ENCODE results near the gene PTPN21.

PTPN21 gene

GRCh38 chr14:88597038-88597437 is 42.2 kb upstream of the PTPN21 start:
- no peak for DNase-seq (ENCODE audit: low read depth)
- TF ChIP-seq, protein P1, sequence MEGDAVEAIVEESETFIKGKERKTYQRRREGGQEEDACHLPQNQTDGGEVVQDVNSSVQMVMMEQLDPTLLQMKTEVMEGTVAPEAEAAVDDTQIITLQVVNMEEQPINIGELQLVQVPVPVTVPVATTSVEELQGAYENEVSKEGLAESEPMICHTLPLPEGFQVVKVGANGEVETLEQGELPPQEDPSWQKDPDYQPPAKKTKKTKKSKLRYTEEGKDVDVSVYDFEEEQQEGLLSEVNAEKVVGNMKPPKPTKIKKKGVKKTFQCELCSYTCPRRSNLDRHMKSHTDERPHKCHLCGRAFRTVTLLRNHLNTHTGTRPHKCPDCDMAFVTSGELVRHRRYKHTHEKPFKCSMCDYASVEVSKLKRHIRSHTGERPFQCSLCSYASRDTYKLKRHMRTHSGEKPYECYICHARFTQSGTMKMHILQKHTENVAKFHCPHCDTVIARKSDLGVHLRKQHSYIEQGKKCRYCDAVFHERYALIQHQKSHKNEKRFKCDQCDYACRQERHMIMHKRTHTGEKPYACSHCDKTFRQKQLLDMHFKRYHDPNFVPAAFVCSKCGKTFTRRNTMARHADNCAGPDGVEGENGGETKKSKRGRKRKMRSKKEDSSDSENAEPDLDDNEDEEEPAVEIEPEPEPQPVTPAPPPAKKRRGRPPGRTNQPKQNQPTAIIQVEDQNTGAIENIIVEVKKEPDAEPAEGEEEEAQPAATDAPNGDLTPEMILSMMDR (IDR thresholded peaks at IDR 0.05; ENCODE audit: low read length, missing control alignments), result no peak
- no peak overlapping the region for H3K4me3 ChIP-seq (replicated peaks; ENCODE audit: low read depth, low read length)

DNA sequence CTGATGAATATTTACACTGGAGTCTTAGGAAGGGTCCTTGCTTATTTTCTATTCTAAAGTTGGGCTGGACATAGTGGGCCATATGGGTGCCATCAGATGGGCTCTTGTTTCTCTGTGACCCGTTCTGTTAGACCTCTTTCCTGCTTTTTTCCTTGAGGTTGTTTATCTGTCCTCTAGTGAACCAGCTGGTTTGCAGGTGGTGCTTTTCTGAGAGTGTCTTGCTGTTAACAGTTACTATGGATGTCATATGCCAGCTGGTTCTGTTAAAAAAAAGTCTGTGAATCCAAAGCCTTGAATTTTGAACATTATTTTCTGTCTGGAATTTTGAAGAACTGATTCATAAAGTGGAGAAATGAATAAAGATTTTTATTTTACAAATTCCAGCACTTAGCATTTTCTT is 37.2 kb upstream of the PTPN21 start:
- TF ChIP-seq, protein P1 (IDR thresholded peaks at IDR 0.05; ENCODE audit: low read length, missing control alignments), result no peak
- no peak for DNase-seq (ENCODE audit: low read depth)
- H3K4me3 ChIP-seq (replicated peaks; ENCODE audit: low read depth, low read length), result no peak overlapping the region

DNA sequence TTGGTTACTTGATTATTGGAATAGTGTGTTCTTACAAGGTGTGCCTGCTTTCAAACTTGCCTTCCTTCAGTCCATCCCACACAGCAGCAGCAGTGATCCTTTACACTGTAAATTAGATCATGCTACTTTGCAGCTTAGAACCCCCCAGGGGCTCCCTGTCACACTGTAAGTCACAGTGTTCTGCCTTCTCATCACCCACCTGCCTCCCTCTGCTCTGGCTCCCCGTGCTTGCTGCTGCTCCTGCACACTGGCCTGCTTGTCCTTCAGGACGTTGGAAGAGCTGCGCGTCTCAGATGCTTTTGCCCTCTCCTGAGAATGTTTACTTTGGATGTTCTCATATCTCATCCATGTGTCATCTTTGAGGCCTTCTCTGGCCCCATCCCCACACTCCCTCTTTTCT is 35.4 kb upstream of the PTPN21 start:
- H3K4me3 ChIP-seq (replicated peaks; ENCODE audit: low read depth, low read length), result no peak overlapping the region
- no peak for DNase-seq (ENCODE audit: low read depth)
- TF ChIP-seq, protein P1 (IDR thresholded peaks at IDR 0.05; ENCODE audit: low read length, missing control alignments), result no peak

GRCh38 chr14:88588081-88588480 is 33.3 kb upstream of the PTPN21 start:
- TF ChIP-seq, protein P1 (IDR thresholded peaks at IDR 0.05; ENCODE audit: low read length, missing control alignments), result no peak
- no peak overlapping the region for H3K4me3 ChIP-seq (replicated peaks; ENCODE audit: low read depth, low read length)
- no peak for DNase-seq (ENCODE audit: low read depth)

GRCh38 chr14:88584451-88584850 is 29.6 kb upstream of the PTPN21 start:
- TF ChIP-seq, protein P1 (IDR thresholded peaks at IDR 0.05; ENCODE audit: low read length, missing control alignments), result no peak
- no peak overlapping the region for H3K4me3 ChIP-seq (replicated peaks; ENCODE audit: low read depth, low read length)
- DNase-seq (ENCODE audit: low read depth), result no peak

GRCh38 chr14:88576222-88576621 is 21.4 kb upstream of the PTPN21 start:
- no peak for DNase-seq (ENCODE audit: low read depth)
- TF ChIP-seq, protein P1 (IDR thresholded peaks at IDR 0.05; ENCODE audit: low read length, missing control alignments), result no peak
- no peak overlapping the region for H3K4me3 ChIP-seq (replicated peaks; ENCODE audit: low read depth, low read length)

GRCh38 chr14:88572117-88572516 is 17.3 kb upstream of the PTPN21 start:
- DNase-seq (ENCODE audit: low read depth), result no peak
- TF ChIP-seq, protein P1 (IDR thresholded peaks at IDR 0.05; ENCODE audit: low read length, missing control alignments), result no peak
- H3K4me3 ChIP-seq (replicated peaks; ENCODE audit: low read depth, low read length), result no peak overlapping the region

All from fibroblast of pulmonary artery (primary cell).